GM12878 (cell line): Measurements from ENCODE around the gene LCLAT1. TPM values are rescaled to one million over a fixed set of nuclear protein-coding genes. Genes with fewer than 3 reads are reported as not detected.

ENCODE experiments used
- ATAC-seq: fragments of 200-7000 bp; cut with Tn5 transposase; 3 replicates; pipeline ENCODE4 v1.9.1; 2020; ENCODE audit warnings: mild to moderate bottlenecking, moderate library complexity
- BruUV-seq: library from RNA; stranded (reverse); fragments of 400-500 nt; replicated peaks from 2 replicates; lab custom pipeline; 2021; lab: Mats Ljungman, UMichigan
- CTCF ChIA-PET: fragments of 300-600 bp; sonication (Branson Sonifier 250); formaldehyde crosslinking; extraction: SDS; loops from one replicate; lab custom pipeline; 2021; ENCODE audit warnings: inconsistent platforms; lab: Yijun Ruan, JAX
- POLR2A ChIA-PET: fragments of 350-600 bp; formaldehyde crosslinking; extraction: SDS; loops from one replicate; lab custom pipeline; 2021; ENCODE audit warnings: inconsistent platforms; lab: Charles Lee
- RAD21 ChIA-PET: fragments of 300-600 bp; sonication (Branson Sonifier 250); formaldehyde crosslinking; loops from one replicate; lab custom pipeline; 2023; ENCODE audit warnings: antibody characterized with exemption; ENCODE audit not compliant: unreplicated experiment; lab: Charles Lee
- SMC1A ChIA-PET: fragments of 300-600 bp; sonication (Branson Sonifier 250); formaldehyde crosslinking; loops from one replicate; lab custom pipeline; 2023; ENCODE audit not compliant: unreplicated experiment, uncharacterized antibody; lab: Charles Lee
- DNase-seq: peaks from one replicate; pipeline ENCODE4 v3.0.0-alpha.2; 2011; ENCODE audit warnings: low read depth, low spot score
- FAIRE-seq: peaks from 3 replicates; lab custom pipeline; 2011; peaks lifted over from hg19 to GRCh38; lab: Jason Lieb, UNC
- H2AFZ ChIP-seq: 2 replicates; pipeline ENCODE4 v1.6.0; 2011; ENCODE audit warnings: low read depth, low read length, control low read depth; ENCODE audit not compliant: control insufficient read depth
- H3K27ac ChIP-seq: 2 replicates; pipeline ENCODE4 v1.5.1; 2011; ENCODE audit warnings: control low read depth; ENCODE audit not compliant: control insufficient read depth, insufficient read depth
- H3K27me3 ChIP-seq, 2 experiments: replicated peaks in 1 of 2; 2 replicates each; pipeline versions ENCODE4 v1.6.0 to v1.6.1; 2011; ENCODE audit warnings: low read length in 1 of 2; ENCODE audit not compliant: control insufficient read depth in 2 of 2, insufficient read depth in 2 of 2
- H3K36me3 ChIP-seq, 2 experiments: 2 replicates each; pipeline ENCODE4 v1.5.1; 2011; ENCODE audit warnings: low read length in 1 of 2; ENCODE audit not compliant: control insufficient read depth in 2 of 2, insufficient read depth in 2 of 2
- H3K4me1 ChIP-seq: 2 replicates; pipeline ENCODE4 v1.6.1; 2011; ENCODE audit warnings: mild to moderate bottlenecking, low read length, moderate library complexity, mixed read lengths; ENCODE audit not compliant: control insufficient read depth, insufficient read depth
- H3K4me2 ChIP-seq: 2 replicates; pipeline ENCODE4 v1.6.0; 2011; ENCODE audit warnings: control low read depth; ENCODE audit not compliant: control insufficient read depth, insufficient read depth
- H3K4me3 ChIP-seq: fragments of 200-600 bp; sonication (generic); 2 replicates; pipeline ENCODE4 v1.5.1; 2016
- H3K79me2 ChIP-seq: 2 replicates; pipeline ENCODE4 v1.6.0; 2011; ENCODE audit warnings: low read length; ENCODE audit not compliant: control insufficient read depth, insufficient read depth
- H3K9ac ChIP-seq: 2 replicates; pipeline ENCODE4 v1.8.0; 2011; ENCODE audit warnings: low read length, control low read depth, mixed read lengths; ENCODE audit not compliant: control insufficient read depth, insufficient read depth
- H3K9me3 ChIP-seq: replicated peaks from 3 replicates; pipeline ENCODE4 v1.5.1; 2011; ENCODE audit warnings: mild to moderate bottlenecking, low read length; ENCODE audit not compliant: control insufficient read depth, insufficient read depth
- H4K20me1 ChIP-seq: 2 replicates; pipeline ENCODE4 v1.6.0; 2011; ENCODE audit not compliant: control insufficient read depth, insufficient read depth
- ESRRA ChIP-seq: IDR thresholded peaks from 2 replicates; pipeline ENCODE4 v1.6.1; 2012; ENCODE audit warnings: mild to moderate bottlenecking, low read length, improper control_type of control experiment
- FOS ChIP-seq: IDR thresholded peaks from 3 replicates; pipeline ENCODE4 v1.6.1; 2011; ENCODE audit warnings: borderline replicate concordance; ENCODE audit not compliant: insufficient read length; ENCODE audit errors: extremely low read depth
- NFIC ChIP-seq: IDR thresholded peaks from 2 replicates; pipeline ENCODE4 v1.6.1; 2012; ENCODE audit warnings: low read depth, mild to moderate bottlenecking, inconsistent platforms, low read length, moderate library complexity
- SMARCA5 ChIP-seq: fragments of 450-650 bp; IDR thresholded peaks from 2 replicates; pipeline ENCODE4 v1.6.1; 2017; ENCODE audit warnings: mild to moderate bottlenecking
- SMC3 ChIP-seq: IDR thresholded peaks from 2 replicates; pipeline ENCODE4 v1.6.1; 2011; ENCODE audit warnings: low read length, improper control_type of control experiment, borderline replicate concordance
- SUZ12 ChIP-seq: fragments of 200-600 bp; sonication (generic); IDR thresholded peaks from one replicate; pipeline ENCODE4 v1.6.1; 2018; ENCODE audit warnings: antibody characterized with exemption, mild to moderate bottlenecking; ENCODE audit not compliant: unreplicated experiment
- WRNIP1 ChIP-seq: IDR thresholded peaks from 2 replicates; pipeline ENCODE4 v1.6.1; 2011; ENCODE audit warnings: low read depth, low read length, improper control_type of control experiment, borderline replicate concordance
- YY1 ChIP-seq: IDR thresholded peaks from 2 replicates; pipeline ENCODE4 v1.6.1; 2011; ENCODE audit warnings: low read depth, mild to moderate bottlenecking, low read length
- WGBS: methylation state at CpG from one replicate; pipeline ENCODE4 v1.1.6; 2016; ENCODE audit warnings: low lambda C conversion rate; ENCODE audit not compliant: insufficient replicate concordance, insufficient coverage; ENCODE audit errors: missing lambda C conversion rate; 5-methylcytosine and 5-hydroxymethylcytosine counted together
- in situ Hi-C: fragments of 300-500 bp; cut with MboI; formaldehyde crosslinking; loops from 9 replicates; pipeline ENCODE4 v1.14.3; 2018; ENCODE audit warnings: mixed read lengths
- intact Hi-C: fragments of 100-400 bp; cut with micrococcal nuclease; formaldehyde crosslinking; loops from one replicate; pipeline ENCODE4 v1.14.2; 2022; ENCODE audit not compliant: unreplicated experiment
- polyA plus RNA-seq, 11 experiments: library from polyadenylated mRNA; depleted of rRNA in 4 of 11; unstranded in 6 of 11; stranded (reverse) in 5 of 11; fragments of >200 nt; fragmentation: Nextera tagmentation in 4 of 11; fragmentation: Illumina TruSeq in 1 of 11; extraction: Ambion mirVana in 4 of 11; extraction: Trizol in 1 of 11; gene quantifications; 1 replicate in 1 of 11; 2 replicates in 10 of 11; pipeline versions ENCODE4 v1.2.1 to v1.2.3, GENCODE V29; 2011 to 2016; ENCODE audit warnings: inconsistent platforms in 2 of 11, missing spikeins in 2 of 11, low read depth in 1 of 11
- total RNA-seq, 4 experiments: library from RNA; depleted of rRNA in 3 of 4; stranded (reverse); fragments of >200 nt in 3 of 4; fragmentation: Illumina TruSeq in 1 of 4; extraction: Trizol in 1 of 4; gene quantifications; 2 replicates each; pipeline versions ENCODE4 v1.2.1 to v1.2.3, GENCODE V29; 2013 to 2021
- TF ChIP-seq, protein P1 (sequence below): fragments of 450-650 bp; IDR thresholded peaks from 2 replicates; pipeline ENCODE4 v1.6.1; 2017; ENCODE audit warnings: mild to moderate bottlenecking
- TF ChIP-seq, protein P2 (sequence below): IDR thresholded peaks from 2 replicates; pipeline ENCODE4 v1.6.1; 2011; ENCODE audit warnings: mild to moderate bottlenecking, low read depth, low read length, moderate library complexity; ENCODE audit not compliant: insufficient replicate concordance

Gene LCLAT1
- total and polyA plus RNA-seq, 10 of the 15 experiments (the other 5 are each of a cell fraction or from before 2014, with no cell fraction given): 8.1 to 33.0 (median 15.9) TPM

DNA sequence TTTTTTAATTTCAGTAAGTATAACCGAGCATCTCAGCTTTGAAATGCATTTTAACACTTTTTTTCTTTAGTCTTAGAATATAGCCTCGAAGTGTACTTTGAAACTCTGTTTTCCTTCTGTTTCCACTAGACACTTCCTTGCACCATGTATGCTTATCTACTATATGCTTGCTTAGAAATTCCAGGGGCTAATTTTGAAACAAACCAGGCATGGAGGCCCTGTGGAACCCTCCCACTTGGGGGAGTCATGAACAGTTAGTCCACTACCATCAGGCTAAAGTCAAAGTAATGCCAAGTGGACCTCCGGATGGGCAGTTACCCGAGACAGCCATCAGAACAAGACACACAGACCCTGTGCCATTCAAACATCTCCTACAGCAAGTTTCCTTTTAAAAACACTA lies 120.3 kb downstream of the LCLAT1 start:
- intact Hi-C loops: no loop called here
- Histone ChIP-seq H4K20me1 (no peaks in the 10 kb centered on the region), H3K27me3 (no peaks in the 10 kb centered on the region), H3K9ac (no peak overlapping the region), H3K4me3 (no peak overlapping the region), H3K27ac (no peak overlapping the region), H3K9me3 (no peaks in the 10 kb centered on the region), H2AFZ (no peak overlapping the region), H3K36me3 (no peaks in the 10 kb centered on the region; a peak in 2 of 4 replicates), H3K4me2 (no peak overlapping the region), H3K79me2 (no peaks in the 10 kb centered on the region), H3K4me1 (no peaks in the 10 kb centered on the region)
- POLR2A ChIA-PET: interaction anchor here (0.5 kb wide), 1 partner anchor 1712 kb away, joined by 6 read pairs; no protein-coding TSS in a partner anchor
- TF ChIP-seq SUZ12: no peak
- TF ChIP-seq, protein P1, sequence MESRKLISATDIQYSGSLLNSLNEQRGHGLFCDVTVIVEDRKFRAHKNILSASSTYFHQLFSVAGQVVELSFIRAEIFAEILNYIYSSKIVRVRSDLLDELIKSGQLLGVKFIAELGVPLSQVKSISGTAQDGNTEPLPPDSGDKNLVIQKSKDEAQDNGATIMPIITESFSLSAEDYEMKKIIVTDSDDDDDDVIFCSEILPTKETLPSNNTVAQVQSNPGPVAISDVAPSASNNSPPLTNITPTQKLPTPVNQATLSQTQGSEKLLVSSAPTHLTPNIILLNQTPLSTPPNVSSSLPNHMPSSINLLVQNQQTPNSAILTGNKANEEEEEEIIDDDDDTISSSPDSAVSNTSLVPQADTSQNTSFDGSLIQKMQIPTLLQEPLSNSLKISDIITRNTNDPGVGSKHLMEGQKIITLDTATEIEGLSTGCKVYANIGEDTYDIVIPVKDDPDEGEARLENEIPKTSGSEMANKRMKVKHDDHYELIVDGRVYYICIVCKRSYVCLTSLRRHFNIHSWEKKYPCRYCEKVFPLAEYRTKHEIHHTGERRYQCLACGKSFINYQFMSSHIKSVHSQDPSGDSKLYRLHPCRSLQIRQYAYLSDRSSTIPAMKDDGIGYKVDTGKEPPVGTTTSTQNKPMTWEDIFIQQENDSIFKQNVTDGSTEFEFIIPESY: no peak
- TF ChIP-seq ESRRA: no peak
- TF ChIP-seq NFIC: no peak
- no peak for TF ChIP-seq SMARCA5
- no peak for TF ChIP-seq FOS
- no peak for TF ChIP-seq SMC3
- TF ChIP-seq YY1: no peak
- TF ChIP-seq, protein P2, sequence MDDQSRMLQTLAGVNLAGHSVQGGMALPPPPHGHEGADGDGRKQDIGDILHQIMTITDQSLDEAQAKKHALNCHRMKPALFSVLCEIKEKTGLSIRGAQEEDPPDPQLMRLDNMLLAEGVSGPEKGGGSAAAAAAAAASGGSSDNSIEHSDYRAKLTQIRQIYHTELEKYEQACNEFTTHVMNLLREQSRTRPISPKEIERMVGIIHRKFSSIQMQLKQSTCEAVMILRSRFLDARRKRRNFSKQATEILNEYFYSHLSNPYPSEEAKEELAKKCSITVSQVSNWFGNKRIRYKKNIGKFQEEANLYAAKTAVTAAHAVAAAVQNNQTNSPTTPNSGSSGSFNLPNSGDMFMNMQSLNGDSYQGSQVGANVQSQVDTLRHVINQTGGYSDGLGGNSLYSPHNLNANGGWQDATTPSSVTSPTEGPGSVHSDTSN: no peak
- TF ChIP-seq WRNIP1: no peak
- no peak for ATAC-seq
- BruUV-seq: no TSS peak
- FAIRE-seq: no peak
- no peak for DNase-seq
- CTCF ChIA-PET: no interaction called here
- in situ Hi-C loops: no loop called here
- 96% methylated on average over 4 of the region's 4 CpGs for WGBS
- SMC1A ChIA-PET: no interaction called here
- RAD21 ChIA-PET: no interaction called here
